ENCODE results near the gene SRR.
A peak's percentile ranks its signal among the peaks of the same experiment; 100 is the strongest.

GRCh38 chr17:2336215-2336851, 32.6 kb downstream of the SRR start, which contains the start of gene TSR1:
- TF ChIP-seq, protein P1, sequence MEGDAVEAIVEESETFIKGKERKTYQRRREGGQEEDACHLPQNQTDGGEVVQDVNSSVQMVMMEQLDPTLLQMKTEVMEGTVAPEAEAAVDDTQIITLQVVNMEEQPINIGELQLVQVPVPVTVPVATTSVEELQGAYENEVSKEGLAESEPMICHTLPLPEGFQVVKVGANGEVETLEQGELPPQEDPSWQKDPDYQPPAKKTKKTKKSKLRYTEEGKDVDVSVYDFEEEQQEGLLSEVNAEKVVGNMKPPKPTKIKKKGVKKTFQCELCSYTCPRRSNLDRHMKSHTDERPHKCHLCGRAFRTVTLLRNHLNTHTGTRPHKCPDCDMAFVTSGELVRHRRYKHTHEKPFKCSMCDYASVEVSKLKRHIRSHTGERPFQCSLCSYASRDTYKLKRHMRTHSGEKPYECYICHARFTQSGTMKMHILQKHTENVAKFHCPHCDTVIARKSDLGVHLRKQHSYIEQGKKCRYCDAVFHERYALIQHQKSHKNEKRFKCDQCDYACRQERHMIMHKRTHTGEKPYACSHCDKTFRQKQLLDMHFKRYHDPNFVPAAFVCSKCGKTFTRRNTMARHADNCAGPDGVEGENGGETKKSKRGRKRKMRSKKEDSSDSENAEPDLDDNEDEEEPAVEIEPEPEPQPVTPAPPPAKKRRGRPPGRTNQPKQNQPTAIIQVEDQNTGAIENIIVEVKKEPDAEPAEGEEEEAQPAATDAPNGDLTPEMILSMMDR (conservative IDR thresholded peaks at IDR 0.05) = 0 out of 2 replicates have a peak, but pooled peaks have one; percentile 14
- no peak for TF ChIP-seq EZH2 (IDR thresholded peaks at IDR 0.05; ENCODE audit: low read depth)
